Measurements from ENCODE around the gene MTMR2.

Gene MTMR2

GRCh38 chr11:95790933-95791708 lies 132.8 kb downstream of the MTMR2 start:
- peak; percentile 49 to 76 (median 72) for DNase-seq
- Histone ChIP-seq H3K4me1 (ENCODE audit: control extremely low read depth in 1 of 4, control insufficient read depth in 4 of 4, insufficient read depth in 4 of 4, low read length in 3 of 4) (peaks cover 15 to 30% (median 22%) of the 10 kb centered on the region in 4 experiments), H3K27ac (ENCODE audit: insufficient read depth in 1 of 2, low read depth in 1 of 2, low read length in 2 of 2, poor library complexity in 1 of 2, severe bottlenecking in 2 of 2) (peak overlapping the region; percentile 99 to 100), H3K9me3 (ENCODE audit: control extremely low read depth in 1 of 5, control insufficient read depth in 4 of 5, insufficient read depth in 2 of 5, low read depth in 1 of 5, low read length in 4 of 5) (no peaks in the 10 kb centered on the region), H3K27me3 (replicated peaks in 2 of 5; ENCODE audit: control insufficient read depth in 4 of 5, insufficient read depth in 5 of 5, low read length in 4 of 5) (no peaks in the 10 kb centered on the region), H3K36me3 (ENCODE audit: control insufficient read depth in 4 of 4, insufficient read depth in 4 of 4, low read length in 3 of 4) (peaks cover 0 to 8% (median 2%) of the 10 kb centered on the region in 4 experiments), H3K4me3 (ENCODE audit: control insufficient read depth in 1 of 7, extremely low read depth in 1 of 7, insufficient read depth in 4 of 7, low read depth in 2 of 7, low read length in 6 of 7) (peak overlapping the region; percentile 80 to 98 (median 93))
- 6% methylated on average over 19 of the region's 29 CpGs for WGBS (ENCODE audit: insufficient coverage)
- CTCF ChIA-PET: interaction anchor here (1.0 to 3.4 kb wide), 4 partner anchors 9 to 652 kb away, joined by 3 to 21 read pairs (median 4); no protein-coding TSS in a partner anchor
- POLR2A ChIA-PET: interaction anchor here (1.7 kb wide), 1 partner anchor 640 kb away, joined by 5 read pairs; no protein-coding TSS in a partner anchor

DNA sequence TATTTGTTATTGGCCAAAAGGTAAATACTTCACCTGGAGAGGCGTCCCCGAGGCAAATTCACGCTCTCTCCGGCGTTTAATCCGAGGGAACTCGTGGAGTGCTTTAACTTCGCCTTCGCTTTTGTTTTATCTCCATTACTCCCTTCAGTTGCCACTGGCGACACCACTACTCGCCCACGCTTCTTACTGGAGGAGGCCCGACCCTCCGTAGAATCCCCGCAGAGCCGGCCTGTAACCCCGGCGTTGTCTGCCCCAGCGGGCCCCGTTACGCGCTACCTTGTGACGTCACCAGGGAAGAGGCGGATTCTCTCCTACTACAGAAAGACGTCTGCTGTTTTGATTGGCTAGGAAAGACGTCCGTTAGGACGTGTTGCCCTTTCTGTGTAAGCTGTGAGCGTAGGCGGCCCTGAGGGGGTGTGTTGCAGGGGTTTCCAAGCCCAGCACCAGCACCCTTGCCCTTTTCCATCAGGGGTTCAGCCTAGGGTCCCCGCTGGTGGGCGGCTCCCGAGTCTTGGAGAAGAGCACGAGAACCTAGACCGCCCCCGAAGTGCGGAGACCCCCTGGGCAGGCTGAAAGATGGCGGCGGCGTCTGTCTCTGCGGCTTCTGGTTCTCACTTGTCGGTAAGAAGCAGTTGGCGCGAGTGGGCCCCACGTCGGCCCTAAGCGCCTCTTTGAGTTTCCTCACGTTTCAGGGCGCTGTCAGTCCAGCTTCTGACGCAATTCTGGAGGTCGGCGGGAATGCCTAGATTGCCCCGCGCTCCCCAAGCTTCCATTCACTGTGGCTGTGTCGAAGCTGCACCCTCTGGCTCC lies 133.6 kb downstream of the MTMR2 start, which contains the start of gene CEP57:
Gene CEP57 (plus strand): TSS at position 376 of the 810 bp plus-strand sequence. CDS start 201 bp downstream, at position 577.
- WGBS (ENCODE audit: insufficient coverage): under 1% methylated on average over 54 of the region's 55 CpGs
- DNase-seq: peak; percentile 97 to 98 (median 98)
- POLR2A ChIA-PET: interaction anchor here (0.9 to 1.7 kb wide), 2 partner anchors 640 to 864 kb away, joined by 4 to 5 read pairs; no protein-coding TSS in a partner anchor
- Histone ChIP-seq H3K9me3 (ENCODE audit: control extremely low read depth in 1 of 5, control insufficient read depth in 4 of 5, insufficient read depth in 2 of 5, low read depth in 1 of 5, low read length in 4 of 5) (no peaks in the 10 kb centered on the region), H3K36me3 (ENCODE audit: control insufficient read depth in 4 of 4, insufficient read depth in 4 of 4, low read length in 3 of 4) (peaks cover under 1 to 15% (median 7%) of the 10 kb centered on the region in 4 experiments), H3K27me3 (replicated peaks in 2 of 5; ENCODE audit: control insufficient read depth in 4 of 5, insufficient read depth in 5 of 5, low read length in 4 of 5) (no peaks in the 10 kb centered on the region), H3K4me1 (ENCODE audit: control extremely low read depth in 1 of 4, control insufficient read depth in 4 of 4, insufficient read depth in 4 of 4, low read length in 3 of 4) (peaks cover 15 to 30% (median 22%) of the 10 kb centered on the region in 4 experiments), H3K27ac (ENCODE audit: insufficient read depth in 1 of 2, low read depth in 1 of 2, low read length in 2 of 2, poor library complexity in 1 of 2, severe bottlenecking in 2 of 2) (peak within 1 kb of the TSS; percentile 99 to 100), H3K4me3 (ENCODE audit: control insufficient read depth in 1 of 7, extremely low read depth in 1 of 7, insufficient read depth in 4 of 7, low read depth in 2 of 7, low read length in 6 of 7) (peak within 1 kb of the TSS; percentile 80 to 98 (median 93))
- CTCF ChIA-PET: interaction anchor here (1.1 to 3.4 kb wide), 6 partner anchors 9 to 640 kb away, joined by 3 to 21 read pairs (median 4); no protein-coding TSS in a partner anchor

DNA sequence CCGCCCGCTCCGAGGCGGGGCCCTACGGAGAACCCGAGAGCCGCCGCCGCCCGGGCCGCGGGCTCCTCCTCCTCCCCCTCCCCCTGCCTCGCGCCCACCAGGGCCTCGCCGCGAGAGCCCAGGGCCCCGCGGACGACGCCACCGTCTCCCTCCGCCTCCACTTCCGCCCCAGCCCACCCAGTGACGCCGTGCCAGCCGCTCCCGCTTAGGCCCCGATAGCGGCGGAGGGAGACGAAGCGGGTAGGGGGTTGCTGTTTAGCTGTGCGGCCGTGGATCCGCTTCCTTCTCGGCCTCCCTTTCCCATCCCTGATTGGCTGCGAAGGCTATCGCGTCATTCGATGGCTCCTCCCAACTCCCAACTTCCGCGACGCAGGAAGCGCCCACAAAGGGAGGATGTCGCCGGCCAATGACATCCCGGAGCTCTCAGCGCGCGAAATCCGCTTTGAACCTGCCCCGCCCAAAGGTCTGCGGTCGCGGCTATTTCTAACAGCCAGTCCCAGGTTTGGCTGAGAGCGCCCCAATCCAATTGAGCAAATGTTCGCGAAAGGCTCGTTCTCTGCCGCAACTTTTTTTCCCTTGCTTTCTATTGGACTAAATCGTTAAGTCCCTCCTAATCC lies 134.3 kb downstream of the MTMR2 start, which contains the start of gene FAM76B:
Gene FAM76B (minus strand): TSS at position 277 of the 617 bp plus-strand sequence. CDS start 304 bp downstream, outside the sequence.
- 0% methylated on average over 31 of the region's 62 CpGs for WGBS (ENCODE audit: insufficient coverage)
- peaks cover 3 to 23% (median 11%) of the 10 kb centered on the region in 4 experiments for H3K36me3 ChIP-seq (ENCODE audit: control insufficient read depth in 4 of 4, insufficient read depth in 4 of 4, low read length in 3 of 4)
- peaks cover 15 to 30% (median 22%) of the 10 kb centered on the region in 4 experiments for H3K4me1 ChIP-seq (ENCODE audit: control extremely low read depth in 1 of 4, control insufficient read depth in 4 of 4, insufficient read depth in 4 of 4, low read length in 3 of 4)
- ChIA-PET CTCF (interaction anchor here (1.0 to 3.4 kb wide), 10 partner anchors 10 to 643 kb away, joined by 3 to 21 read pairs (median 4); no protein-coding TSS in a partner anchor), POLR2A (interaction anchor here (0.9 to 1.7 kb wide), 3 partner anchors 639 to 863 kb away, joined by 4 to 5 read pairs (median 5); no protein-coding TSS in a partner anchor)
- H3K4me3 ChIP-seq (ENCODE audit: control insufficient read depth in 1 of 7, extremely low read depth in 1 of 7, insufficient read depth in 4 of 7, low read depth in 2 of 7, low read length in 6 of 7): peak within 1 kb of the TSS; percentile 80 to 98 (median 93)
- peak; percentile 100 for DNase-seq
- no peaks in the 10 kb centered on the region for H3K27me3 ChIP-seq (replicated peaks in 2 of 5; ENCODE audit: control insufficient read depth in 4 of 5, insufficient read depth in 5 of 5, low read length in 4 of 5)
- H3K9me3 ChIP-seq (ENCODE audit: control extremely low read depth in 1 of 5, control insufficient read depth in 4 of 5, insufficient read depth in 2 of 5, low read depth in 1 of 5, low read length in 4 of 5): no peaks in the 10 kb centered on the region
- peak within 1 kb of the TSS; percentile 99 to 100 for H3K27ac ChIP-seq (ENCODE audit: insufficient read depth in 1 of 2, low read depth in 1 of 2, low read length in 2 of 2, poor library complexity in 1 of 2, severe bottlenecking in 2 of 2)

GRCh38 chr11:95788921-95789505 lies 134.9 kb downstream of the MTMR2 start:
- H3K27me3 ChIP-seq (replicated peaks in 2 of 5; ENCODE audit: control insufficient read depth in 4 of 5, insufficient read depth in 5 of 5, low read length in 4 of 5): no peaks in the 10 kb centered on the region
- peaks cover 15 to 30% (median 22%) of the 10 kb centered on the region in 4 experiments for H3K4me1 ChIP-seq (ENCODE audit: control extremely low read depth in 1 of 4, control insufficient read depth in 4 of 4, insufficient read depth in 4 of 4, low read length in 3 of 4)
- under 1% methylated on average over 31 of the region's 34 CpGs for WGBS (ENCODE audit: insufficient coverage)
- peak; percentile 62 to 77 (median 70) for DNase-seq
- peak overlapping the region; percentile 99 to 100 for H3K27ac ChIP-seq (ENCODE audit: insufficient read depth in 1 of 2, low read depth in 1 of 2, low read length in 2 of 2, poor library complexity in 1 of 2, severe bottlenecking in 2 of 2)
- peaks cover 3 to 27% (median 12%) of the 10 kb centered on the region in 4 experiments for H3K36me3 ChIP-seq (ENCODE audit: control insufficient read depth in 4 of 4, insufficient read depth in 4 of 4, low read length in 3 of 4)
- H3K9me3 ChIP-seq (ENCODE audit: control extremely low read depth in 1 of 5, control insufficient read depth in 4 of 5, insufficient read depth in 2 of 5, low read depth in 1 of 5, low read length in 4 of 5): no peaks in the 10 kb centered on the region
- peak overlapping the region; percentile 80 to 98 (median 93) for H3K4me3 ChIP-seq (ENCODE audit: control insufficient read depth in 1 of 7, extremely low read depth in 1 of 7, insufficient read depth in 4 of 7, low read depth in 2 of 7, low read length in 6 of 7)
- CTCF ChIA-PET: interaction anchor here (0.6 to 3.4 kb wide), 12 partner anchors 11 to 642 kb away, joined by 3 to 21 read pairs (median 3); no protein-coding TSS in a partner anchor
- POLR2A ChIA-PET: interaction anchor here (0.8 to 1.7 kb wide), 5 partner anchors 15 to 862 kb away, joined by 4 to 5 read pairs (median 4); no protein-coding TSS in a partner anchor
